Measurements from ENCODE around the gene FOLR2. TPM values are rescaled to one million over a fixed set of nuclear protein-coding genes. Genes with fewer than 3 reads are reported as not detected.

Gene FOLR2
- total and polyA plus RNA-seq, 4 donors = 9.4 to 31.5 (median 16.7) TPM

DNA sequence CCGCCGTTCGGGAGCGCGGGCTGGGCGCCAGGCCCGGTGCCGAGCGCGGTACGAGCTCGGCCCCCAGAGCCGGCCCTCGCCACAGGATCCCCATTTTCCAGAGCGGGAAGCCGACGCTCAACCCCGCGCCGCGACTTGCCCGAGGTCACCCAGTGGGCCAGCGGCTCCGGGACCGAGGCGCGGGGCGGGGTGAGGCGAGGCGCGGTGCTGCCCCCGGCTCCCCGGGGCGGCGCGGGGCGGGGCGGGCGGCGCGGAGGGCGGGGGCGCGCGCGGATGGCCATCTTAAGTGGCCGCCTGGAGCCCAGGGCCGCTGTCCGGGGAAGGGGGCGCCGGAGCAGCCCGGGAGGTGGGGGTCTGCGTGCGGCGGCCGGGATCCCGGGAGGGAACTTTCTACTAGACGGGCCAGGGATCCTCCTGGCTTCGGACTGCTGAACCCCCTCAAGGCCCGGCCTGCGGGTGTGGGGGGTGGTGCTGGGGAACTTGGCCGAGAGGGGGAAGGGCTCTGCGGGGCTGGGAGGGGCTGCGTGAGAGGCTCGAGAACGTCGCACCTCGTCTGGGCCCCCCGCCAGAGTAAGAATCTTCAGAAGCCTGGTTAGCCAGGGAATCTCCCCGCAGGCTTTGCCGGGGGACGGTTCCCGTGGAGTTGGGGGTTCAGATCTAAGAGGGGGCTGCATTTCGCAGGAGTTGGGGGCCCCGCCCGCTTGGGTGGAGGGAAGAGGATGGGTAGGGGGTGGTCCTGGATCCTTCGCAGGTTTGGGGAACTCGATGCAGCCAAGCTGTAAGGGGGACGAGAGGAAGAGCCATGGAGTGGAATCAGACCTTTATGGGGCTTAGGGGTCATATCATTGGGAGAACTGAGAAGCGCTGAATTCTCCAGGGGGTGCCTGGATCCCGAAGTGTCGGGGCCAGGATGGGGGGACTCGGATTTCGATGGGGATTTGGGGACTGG, 7.3 kb downstream of the FOLR2 start:
- Histone ChIP-seq H3K27ac (ENCODE audit: low read depth in 1 of 2, low read length in 2 of 2) (peak overlapping the region; percentile 82 to 90), H3K27me3 (ENCODE audit: control insufficient read depth in 4 of 4, insufficient read depth in 4 of 4, low read length in 3 of 4) (no peaks in the 10 kb centered on the region), H3K4me3 (ENCODE audit: low read depth in 1 of 3, low read length in 3 of 3) (peak overlapping the region; percentile 77 to 90 (median 90)), H3K4me1 (ENCODE audit: control insufficient read depth in 4 of 4, insufficient read depth in 4 of 4, low read length in 3 of 4) (peaks cover 1 to 23% (median 11%) of the 10 kb centered on the region in 4 donors), H3K36me3 (ENCODE audit: control insufficient read depth in 4 of 4, insufficient read depth in 3 of 4, low read depth in 1 of 4, low read length in 3 of 4) (peaks cover 2 to 8% (median 5%) of the 10 kb centered on the region in 4 donors), H3K9me3 (ENCODE audit: control insufficient read depth in 4 of 4, low read length in 3 of 4) (no peaks in the 10 kb centered on the region), H3K9ac (ENCODE audit: low read depth in 1 of 2, low read length in 2 of 2) (peak overlapping the region; percentile 83 to 85)
- under 1% methylated on average over 84 of the region's 84 CpGs for WGBS
- TF ChIP-seq EGR1 (IDR thresholded peaks at IDR 0.05; ENCODE audit: low read depth in 2 of 2) = no peak
- TF ChIP-seq, protein P1, sequence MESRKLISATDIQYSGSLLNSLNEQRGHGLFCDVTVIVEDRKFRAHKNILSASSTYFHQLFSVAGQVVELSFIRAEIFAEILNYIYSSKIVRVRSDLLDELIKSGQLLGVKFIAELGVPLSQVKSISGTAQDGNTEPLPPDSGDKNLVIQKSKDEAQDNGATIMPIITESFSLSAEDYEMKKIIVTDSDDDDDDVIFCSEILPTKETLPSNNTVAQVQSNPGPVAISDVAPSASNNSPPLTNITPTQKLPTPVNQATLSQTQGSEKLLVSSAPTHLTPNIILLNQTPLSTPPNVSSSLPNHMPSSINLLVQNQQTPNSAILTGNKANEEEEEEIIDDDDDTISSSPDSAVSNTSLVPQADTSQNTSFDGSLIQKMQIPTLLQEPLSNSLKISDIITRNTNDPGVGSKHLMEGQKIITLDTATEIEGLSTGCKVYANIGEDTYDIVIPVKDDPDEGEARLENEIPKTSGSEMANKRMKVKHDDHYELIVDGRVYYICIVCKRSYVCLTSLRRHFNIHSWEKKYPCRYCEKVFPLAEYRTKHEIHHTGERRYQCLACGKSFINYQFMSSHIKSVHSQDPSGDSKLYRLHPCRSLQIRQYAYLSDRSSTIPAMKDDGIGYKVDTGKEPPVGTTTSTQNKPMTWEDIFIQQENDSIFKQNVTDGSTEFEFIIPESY (IDR thresholded peaks at IDR 0.05) = no peak
- TF ChIP-seq FOXA1 (IDR thresholded peaks at IDR 0.05) = no peak
- TF ChIP-seq, protein P2, sequence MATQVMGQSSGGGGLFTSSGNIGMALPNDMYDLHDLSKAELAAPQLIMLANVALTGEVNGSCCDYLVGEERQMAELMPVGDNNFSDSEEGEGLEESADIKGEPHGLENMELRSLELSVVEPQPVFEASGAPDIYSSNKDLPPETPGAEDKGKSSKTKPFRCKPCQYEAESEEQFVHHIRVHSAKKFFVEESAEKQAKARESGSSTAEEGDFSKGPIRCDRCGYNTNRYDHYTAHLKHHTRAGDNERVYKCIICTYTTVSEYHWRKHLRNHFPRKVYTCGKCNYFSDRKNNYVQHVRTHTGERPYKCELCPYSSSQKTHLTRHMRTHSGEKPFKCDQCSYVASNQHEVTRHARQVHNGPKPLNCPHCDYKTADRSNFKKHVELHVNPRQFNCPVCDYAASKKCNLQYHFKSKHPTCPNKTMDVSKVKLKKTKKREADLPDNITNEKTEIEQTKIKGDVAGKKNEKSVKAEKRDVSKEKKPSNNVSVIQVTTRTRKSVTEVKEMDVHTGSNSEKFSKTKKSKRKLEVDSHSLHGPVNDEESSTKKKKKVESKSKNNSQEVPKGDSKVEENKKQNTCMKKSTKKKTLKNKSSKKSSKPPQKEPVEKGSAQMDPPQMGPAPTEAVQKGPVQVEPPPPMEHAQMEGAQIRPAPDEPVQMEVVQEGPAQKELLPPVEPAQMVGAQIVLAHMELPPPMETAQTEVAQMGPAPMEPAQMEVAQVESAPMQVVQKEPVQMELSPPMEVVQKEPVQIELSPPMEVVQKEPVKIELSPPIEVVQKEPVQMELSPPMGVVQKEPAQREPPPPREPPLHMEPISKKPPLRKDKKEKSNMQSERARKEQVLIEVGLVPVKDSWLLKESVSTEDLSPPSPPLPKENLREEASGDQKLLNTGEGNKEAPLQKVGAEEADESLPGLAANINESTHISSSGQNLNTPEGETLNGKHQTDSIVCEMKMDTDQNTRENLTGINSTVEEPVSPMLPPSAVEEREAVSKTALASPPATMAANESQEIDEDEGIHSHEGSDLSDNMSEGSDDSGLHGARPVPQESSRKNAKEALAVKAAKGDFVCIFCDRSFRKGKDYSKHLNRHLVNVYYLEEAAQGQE (IDR thresholded peaks at IDR 0.05) = no peak
- no peak for TF ChIP-seq YY1 (IDR thresholded peaks at IDR 0.05)
- no peak for TF ChIP-seq JUND (IDR thresholded peaks at IDR 0.05)
- TF ChIP-seq SP1 (IDR thresholded peaks at IDR 0.05) = no peak
- no peak for TF ChIP-seq GABPA (IDR thresholded peaks at IDR 0.05 in 1 of 2, conservative IDR thresholded peaks at IDR 0.05 in 1 of 2)
- TF ChIP-seq HNF4G (IDR thresholded peaks at IDR 0.05) = no peak
- TF ChIP-seq RXRA (IDR thresholded peaks at IDR 0.05) = no peak
- TF ChIP-seq, protein P3, sequence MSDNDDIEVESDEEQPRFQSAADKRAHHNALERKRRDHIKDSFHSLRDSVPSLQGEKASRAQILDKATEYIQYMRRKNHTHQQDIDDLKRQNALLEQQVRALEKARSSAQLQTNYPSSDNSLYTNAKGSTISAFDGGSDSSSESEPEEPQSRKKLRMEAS (IDR thresholded peaks at IDR 0.05) = no peak
- no peak for TF ChIP-seq HNF4A (conservative IDR thresholded peaks at IDR 0.05)
- no peak for TF ChIP-seq RAD21 (IDR thresholded peaks at IDR 0.05)
- no peak for TF ChIP-seq TAF1 (conservative IDR thresholded peaks at IDR 0.05)
- TF ChIP-seq, protein P4, sequence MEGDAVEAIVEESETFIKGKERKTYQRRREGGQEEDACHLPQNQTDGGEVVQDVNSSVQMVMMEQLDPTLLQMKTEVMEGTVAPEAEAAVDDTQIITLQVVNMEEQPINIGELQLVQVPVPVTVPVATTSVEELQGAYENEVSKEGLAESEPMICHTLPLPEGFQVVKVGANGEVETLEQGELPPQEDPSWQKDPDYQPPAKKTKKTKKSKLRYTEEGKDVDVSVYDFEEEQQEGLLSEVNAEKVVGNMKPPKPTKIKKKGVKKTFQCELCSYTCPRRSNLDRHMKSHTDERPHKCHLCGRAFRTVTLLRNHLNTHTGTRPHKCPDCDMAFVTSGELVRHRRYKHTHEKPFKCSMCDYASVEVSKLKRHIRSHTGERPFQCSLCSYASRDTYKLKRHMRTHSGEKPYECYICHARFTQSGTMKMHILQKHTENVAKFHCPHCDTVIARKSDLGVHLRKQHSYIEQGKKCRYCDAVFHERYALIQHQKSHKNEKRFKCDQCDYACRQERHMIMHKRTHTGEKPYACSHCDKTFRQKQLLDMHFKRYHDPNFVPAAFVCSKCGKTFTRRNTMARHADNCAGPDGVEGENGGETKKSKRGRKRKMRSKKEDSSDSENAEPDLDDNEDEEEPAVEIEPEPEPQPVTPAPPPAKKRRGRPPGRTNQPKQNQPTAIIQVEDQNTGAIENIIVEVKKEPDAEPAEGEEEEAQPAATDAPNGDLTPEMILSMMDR (IDR thresholded peaks at IDR 0.05; ENCODE audit: low read depth, low read length, missing input control) = no peak
- TF ChIP-seq NR2F2 (IDR thresholded peaks at IDR 0.05) = no peak
- TF ChIP-seq, protein P5, sequence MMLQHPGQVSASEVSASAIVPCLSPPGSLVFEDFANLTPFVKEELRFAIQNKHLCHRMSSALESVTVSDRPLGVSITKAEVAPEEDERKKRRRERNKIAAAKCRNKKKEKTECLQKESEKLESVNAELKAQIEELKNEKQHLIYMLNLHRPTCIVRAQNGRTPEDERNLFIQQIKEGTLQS (IDR thresholded peaks at IDR 0.05) = no peak
- TF ChIP-seq FOXA2 (IDR thresholded peaks at IDR 0.05) = no peak
- peak; percentile 75 for DNase-seq (ENCODE audit: low spot score)
